K562 (cell line): ENCODE measurements around the gene AGR2. TPM values are rescaled to one million over a fixed set of nuclear protein-coding genes. Genes with fewer than 3 reads are reported as not detected.
A peak's percentile ranks its signal among the peaks of the same experiment; 100 is the strongest.

Source experiments
- BRCA1 ChIP-seq, 2 experiments: fragments of 450-650 bp in 1 of 2; sonication (generic) in 1 of 2; formaldehyde crosslinking in 1 of 2; IDR thresholded peaks; 2 replicates each; pipeline versions ENCODE4 v1.5.0 to v1.6.1; 2017 to 2020; ENCODE audit warnings: mild to moderate bottlenecking in 1 of 2, missing genetic modification reagents in 1 of 2
- HDAC2 ChIP-seq: fragments of 450-650 bp; IDR thresholded peaks from 2 replicates; pipeline ENCODE4 v1.6.1; 2016; ENCODE audit warnings: mild to moderate bottlenecking
- HSF4 ChIP-seq: fragments of 250-450 bp; sonication (Bioruptor Pico); IDR thresholded peaks from 2 replicates; pipeline ENCODE4 v2.1.2; 2022; ENCODE audit warnings: mild to moderate bottlenecking, moderate library complexity, borderline replicate concordance
- MCM2 ChIP-seq: fragments of 450-650 bp; IDR thresholded peaks from 2 replicates; pipeline ENCODE4 v1.6.1; 2017; ENCODE audit warnings: low read depth, mild to moderate bottlenecking
- NFIC ChIP-seq: fragments of 450-650 bp; IDR thresholded peaks from 2 replicates; pipeline ENCODE4 v1.6.1; 2017; ENCODE audit warnings: mild to moderate bottlenecking, inconsistent platforms
- NKRF ChIP-seq: fragments of 450-650 bp; IDR thresholded peaks from 2 replicates; pipeline ENCODE4 v1.6.1; 2016; ENCODE audit warnings: borderline replicate concordance
- RBBP5 ChIP-seq: fragments of 200-600 bp; sonication (generic); IDR thresholded peaks from 2 replicates; pipeline ENCODE4 v1.6.1; 2012; ENCODE audit warnings: borderline replicate concordance, mild to moderate bottlenecking, low read length, control low read depth, inconsistent platforms; ENCODE audit not compliant: insufficient read depth, poor library complexity, severe bottlenecking
- RBFOX2 ChIP-seq: fragments of 200-400 bp; formaldehyde crosslinking; IDR thresholded peaks from 2 replicates; pipeline ENCODE4 v1.6.1; 2017; ENCODE audit warnings: low read depth, mild to moderate bottlenecking, low read length, moderate library complexity
- RBM22 ChIP-seq: fragments of 200-400 bp; formaldehyde crosslinking; IDR thresholded peaks from 2 replicates; pipeline ENCODE4 v1.6.1; 2018; ENCODE audit warnings: low read length, low read depth; ENCODE audit not compliant: poor library complexity, severe bottlenecking
- SAP30 ChIP-seq: fragments of 200-600 bp; sonication (generic); IDR thresholded peaks from 2 replicates; pipeline ENCODE4 v1.6.1; 2012; ENCODE audit warnings: borderline replicate concordance, low read depth, mild to moderate bottlenecking, moderate library complexity, low read length, control low read depth, inconsistent platforms; ENCODE audit not compliant: insufficient read depth, poor library complexity, severe bottlenecking
- SIN3A ChIP-seq, 2 experiments: fragments of 150-350 bp in 1 of 2; IDR thresholded peaks; 2 replicates each; pipeline ENCODE4 v1.6.1; 2011 to 2016; ENCODE audit warnings: borderline replicate concordance in 2 of 2, low read depth in 2 of 2, low read length in 2 of 2, mild to moderate bottlenecking in 2 of 2, moderate library complexity in 2 of 2; ENCODE audit not compliant: control insufficient read depth in 1 of 2
- SMARCC2 ChIP-seq: fragments of 450-650 bp; IDR thresholded peaks from 2 replicates; pipeline ENCODE4 v1.6.1; 2017; ENCODE audit warnings: antibody characterized with exemption, moderate library complexity, mild to moderate bottlenecking, low read depth
- SNRNP70 ChIP-seq: fragments of 200-400 bp; formaldehyde crosslinking; optimal IDR thresholded peaks from 2 replicates; pipeline ENCODE3; 2017; ENCODE audit warnings: low read depth, low read length
- STAT5B ChIP-seq: fragments of 250-450 bp; sonication (Bioruptor Pico); IDR thresholded peaks from 2 replicates; pipeline ENCODE4 v1.8.0; 2021; ENCODE audit warnings: mild to moderate bottlenecking, inconsistent platforms
- ZC3H4 ChIP-seq: sonication (generic); formaldehyde crosslinking; IDR thresholded peaks from 2 replicates; pipeline ENCODE4 v1.9.0; 2021; ENCODE audit warnings: missing genetic modification reagents, borderline replicate concordance
- ZFP1 ChIP-seq: fragments of 450-650 bp; formaldehyde crosslinking; IDR thresholded peaks from 2 replicates; pipeline ENCODE4 v1.4.0; 2020; ENCODE audit warnings: mild to moderate bottlenecking, mixed read lengths
- ZFX ChIP-seq: sonication (generic); formaldehyde crosslinking; IDR thresholded peaks from 2 replicates; pipeline ENCODE4 v1.8.0; 2022; ENCODE audit warnings: mild to moderate bottlenecking, missing genetic modification reagents, moderate library complexity
- ZNF165 ChIP-seq: fragments of 250-450 bp; sonication (Bioruptor Pico); IDR thresholded peaks from 2 replicates; pipeline ENCODE4 v1.4.0; 2020; ENCODE audit warnings: borderline replicate concordance
- ZNF212 ChIP-seq: fragments of 450-650 bp; formaldehyde crosslinking; IDR thresholded peaks from 2 replicates; pipeline ENCODE4 v1.4.0; 2020; ENCODE audit warnings: mild to moderate bottlenecking
- ZNF592 ChIP-seq: fragments of 450-650 bp; IDR thresholded peaks from 2 replicates; pipeline ENCODE4 v1.6.1; 2017; ENCODE audit warnings: antibody characterized with exemption, mild to moderate bottlenecking
- ZNF830 ChIP-seq: fragments of 250-450 bp; sonication (Bioruptor Pico); IDR thresholded peaks from 2 replicates; pipeline ENCODE4 v1.5.0; 2021; ENCODE audit warnings: mild to moderate bottlenecking
- polyA plus RNA-seq, 8 experiments: library from polyadenylated mRNA; depleted of rRNA in 4 of 8; stranded (reverse) in 5 of 8; unstranded in 3 of 8; fragments of >200 nt; fragmentation: Nextera tagmentation in 2 of 8; fragmentation: Illumina TruSeq in 1 of 8; extraction: Ambion mirVana in 2 of 8; extraction: Trizol in 1 of 8; gene quantifications; 2 replicates each; pipeline versions ENCODE4 v1.2.1 to v1.2.3, GENCODE V29; 2011 to 2014; ENCODE audit warnings: inconsistent platforms in 1 of 8, missing spikeins in 1 of 8
- total RNA-seq, 7 experiments: library from RNA; depleted of rRNA in 6 of 7; stranded (reverse); fragments of >200 nt in 6 of 7; fragmentation: Illumina TruSeq in 2 of 7; extraction: Trizol in 2 of 7; gene quantifications; 2 replicates each; pipeline versions ENCODE4 v1.2.1 to v1.2.3, GENCODE V29; 2011 to 2021; ENCODE audit warnings: low replicate concordance in 1 of 7

AGR2 gene
- total and polyA plus RNA-seq, 9 of the 15 experiments (the other 6 are each of a cell fraction or from before 2014, with no cell fraction given): 0.66 TPM; not detected in 8

- no peak for TF ChIP-seq BRCA1 (IDR thresholded peaks at IDR 0.05)
- TF ChIP-seq BRCA1 (CRISPR knock-in tag; IDR thresholded peaks at IDR 0.05): 0 out of 2 replicates have a peak, but pooled peaks have one; percentile 50
- TF ChIP-seq ZFP1 (CRISPR knock-in tag): no peak
- peak; percentile 88 for TF ChIP-seq RBBP5
- TF ChIP-seq MCM2: no peak
- TF ChIP-seq ZNF830 (CRISPR knock-in tag): no peak
- TF ChIP-seq STAT5B: no peak
- peak; percentile 33; the same call in 1 of the 2 replicates for TF ChIP-seq SMARCC2
- no peak for TF ChIP-seq SNRNP70
- peak; percentile 74 for TF ChIP-seq RBFOX2
- no peak for TF ChIP-seq ZNF212 (CRISPR knock-in tag)
- TF ChIP-seq HDAC2: 0 out of 2 replicates have a peak, but pooled peaks have one; percentile 50
- TF ChIP-seq SIN3A (IDR thresholded peaks at IDR 0.05; ENCODE audit: borderline replicate concordance in 2 of 2, control insufficient read depth in 1 of 2, low read depth in 2 of 2, low read length in 2 of 2): peak; percentile 0 to 61; a peak in 1 of 4 replicates
- TF ChIP-seq HSF4: no peak
- TF ChIP-seq NKRF: peak; percentile 56; the same call in 1 of the 2 replicates
- TF ChIP-seq ZNF165 (CRISPR knock-in tag): no peak
- no peak for TF ChIP-seq RBM22
- no peak for TF ChIP-seq NFIC
- TF ChIP-seq ZNF592: no peak
- peak; percentile 62 for TF ChIP-seq ZFX (CRISPR knock-in tag)
- 0 out of 2 replicates have a peak, but pooled peaks have one; percentile 78 for TF ChIP-seq ZC3H4 (CRISPR knock-in tag)
- peak; percentile 43 for TF ChIP-seq SAP30
Measured at GRCh38 chr7:16753932-16754855, 50.6 kb downstream of the AGR2 start (continued).
